G401 (cell line): Measurements from ENCODE around the gene NQO2. TPM values are rescaled to one million over a fixed set of nuclear protein-coding genes. Genes with fewer than 3 reads are reported as not detected.

ENCODE experiments used
- DNase-seq: peaks from one replicate; pipeline ENCODE4 v3.0.0-alpha.2; 2015; ENCODE audit warnings: low spot score
- in situ Hi-C: cut with HindIII; loops from 2 replicates; pipeline ENCODE4 v1.10.0; 2016; ENCODE audit warnings: low sequenced_read_pairs, mixed read lengths
- total RNA-seq: library from RNA; depleted of rRNA; stranded (reverse); fragments of >200 nt; shearing (Covaris generic); gene quantifications from 2 replicates; pipeline ENCODE4 v1.2.3, GENCODE V29; 2014; rRNA removed

The NQO2 gene, protein sequence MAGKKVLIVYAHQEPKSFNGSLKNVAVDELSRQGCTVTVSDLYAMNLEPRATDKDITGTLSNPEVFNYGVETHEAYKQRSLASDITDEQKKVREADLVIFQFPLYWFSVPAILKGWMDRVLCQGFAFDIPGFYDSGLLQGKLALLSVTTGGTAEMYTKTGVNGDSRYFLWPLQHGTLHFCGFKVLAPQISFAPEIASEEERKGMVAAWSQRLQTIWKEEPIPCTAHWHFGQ
- total RNA-seq = 159 and 203 TPM in 2 replicates

DNA sequence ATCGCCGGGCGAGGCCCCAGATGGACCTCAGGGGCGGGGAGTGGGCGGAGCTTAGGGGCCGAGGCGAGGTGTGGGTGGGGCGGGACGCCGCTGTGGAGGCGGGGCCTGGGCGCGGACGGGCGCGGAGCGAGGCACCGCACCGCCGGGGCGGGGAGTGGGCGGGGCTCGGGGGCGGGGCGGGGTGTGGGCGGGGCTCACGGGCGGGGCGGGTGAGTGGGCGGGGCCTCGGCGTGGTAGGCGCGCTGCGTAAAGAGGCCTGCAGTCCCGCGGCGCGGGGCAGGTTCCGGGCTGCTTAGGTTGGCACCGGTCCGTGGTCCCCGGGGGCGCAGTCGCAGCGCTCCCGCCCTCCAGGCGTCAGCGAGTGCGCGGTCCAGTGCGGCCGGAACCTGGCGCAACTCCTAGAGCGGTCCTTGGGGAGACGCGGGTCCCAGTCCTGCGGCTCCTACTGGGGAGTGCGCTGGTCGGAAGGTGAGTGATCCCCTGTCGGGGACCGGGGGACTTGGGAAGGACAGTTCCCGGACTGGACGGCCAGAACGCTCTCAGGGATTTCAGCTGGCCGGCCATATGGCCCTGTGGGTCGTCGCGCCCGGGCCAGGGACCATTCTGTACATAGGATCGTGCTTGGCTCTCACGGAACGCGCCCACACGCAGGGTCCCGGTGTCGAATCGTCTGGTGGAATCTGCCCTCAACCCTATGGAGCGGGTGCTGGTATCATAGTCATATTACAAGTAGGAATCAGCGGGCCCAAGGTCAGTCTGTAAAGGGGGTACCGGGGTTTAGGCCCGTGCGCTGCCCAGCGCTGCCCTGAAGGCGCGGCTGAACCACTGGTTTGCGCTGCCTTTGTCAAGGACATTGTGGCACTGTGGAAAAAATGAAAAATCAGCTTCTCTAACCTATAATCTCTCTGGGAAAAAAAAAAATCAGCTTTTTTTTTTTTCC, at the start of gene NQO2:
NQO2 (plus strand) TSS at position 277 of the 940 bp plus-strand sequence. CDS start 6,659 bp downstream, outside the sequence.
- peak; percentile 93 for DNase-seq
- in situ Hi-C loops = no loop called here

- in situ Hi-C loops = no loop called here
- DNase-seq = no peak
These were observed 49.0 kb upstream of the NQO2 start for GRCh38 chr6:2950713-2951112.

DNA sequence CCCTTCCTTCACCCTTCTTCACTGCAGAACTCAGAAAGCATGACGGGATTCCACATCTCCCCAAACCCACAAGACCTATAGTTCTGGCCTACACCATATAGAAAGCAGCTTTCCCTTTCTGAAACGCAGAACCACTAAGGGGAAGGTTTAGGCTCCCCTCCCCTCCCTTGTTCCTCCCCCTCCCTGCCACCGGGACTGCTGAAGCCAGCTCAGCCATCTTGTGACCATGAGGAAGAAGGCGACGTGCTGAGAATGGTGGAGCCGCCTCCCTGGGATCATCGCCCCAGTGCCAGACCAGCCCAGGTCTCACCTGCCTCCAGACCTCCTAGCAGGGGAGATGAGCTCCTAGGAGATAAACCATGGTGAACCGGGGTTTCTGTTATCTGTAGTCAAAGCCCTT, 48.0 kb upstream of the NQO2 start:
- in situ Hi-C loops = no loop called here
- DNase-seq = no peak

- DNase-seq = peak; percentile 78
- in situ Hi-C loops = no loop called here
These were observed 47.1 kb upstream of the NQO2 start for GRCh38 chr6:2952557-2953095.

- in situ Hi-C loops = no loop called here
- no peak for DNase-seq
These were observed 46.6 kb upstream of the NQO2 start for GRCh38 chr6:2953098-2953497.

GRCh38 chr6:2956930-2957685, 42.6 kb upstream of the NQO2 start:
- in situ Hi-C loops = no loop called here

DNA sequence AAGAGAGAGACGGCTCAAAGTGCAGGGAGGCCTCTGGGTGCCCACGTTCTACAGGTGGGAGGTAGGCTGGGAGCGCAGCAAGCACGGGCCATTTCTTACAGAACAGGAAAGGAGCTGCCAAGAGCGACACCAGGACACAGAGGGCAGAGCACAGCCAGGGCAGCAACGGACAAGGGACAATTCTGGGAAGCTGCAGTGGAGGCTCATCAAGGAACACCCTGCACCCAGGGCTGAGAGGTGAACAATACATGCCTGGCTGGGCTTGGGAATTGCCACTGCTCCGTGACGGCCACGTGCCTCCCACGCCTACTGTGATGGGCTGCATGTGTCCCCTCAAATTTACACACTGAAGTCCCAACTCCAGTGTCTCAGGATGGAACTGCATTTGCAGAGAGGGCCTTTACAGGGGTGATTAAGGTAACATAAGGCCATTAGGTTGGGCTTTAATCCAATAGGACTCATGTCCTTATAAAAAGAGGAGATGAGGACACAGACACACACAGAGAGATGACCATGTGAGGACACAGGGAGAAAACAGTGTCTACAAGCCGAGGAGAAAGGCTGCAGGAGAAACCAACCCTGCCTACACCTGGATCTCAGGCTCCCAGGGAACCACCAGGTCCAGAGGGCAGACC, 41.9 kb upstream of the NQO2 start:
- DNase-seq = no peak
- in situ Hi-C loops = no loop called here

More at GRCh38 chr6:2956930-2957685, 42.6 kb upstream of the NQO2 start:
- DNase-seq = no peak

DNA sequence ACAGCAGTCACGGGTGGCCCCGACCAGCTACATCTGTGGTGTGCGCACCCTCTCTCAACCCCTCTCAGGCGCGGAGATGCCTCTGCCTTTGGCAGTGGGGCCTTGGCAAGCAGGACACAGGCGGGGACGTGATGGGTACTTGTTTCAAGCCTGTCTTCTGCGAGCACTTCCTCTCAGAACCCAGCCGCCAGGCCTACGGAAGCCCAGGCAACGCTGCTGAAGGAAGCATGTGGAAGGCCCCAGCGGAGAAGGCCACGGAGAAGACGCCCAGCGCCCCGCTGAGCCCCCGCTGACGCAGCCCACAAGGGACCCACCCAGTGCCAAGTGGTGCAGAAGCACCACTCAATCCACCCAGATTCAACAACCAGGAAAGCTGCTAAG, 41.4 kb upstream of the NQO2 start:
- in situ Hi-C loops = no loop called here
- DNase-seq = no peak

DNA sequence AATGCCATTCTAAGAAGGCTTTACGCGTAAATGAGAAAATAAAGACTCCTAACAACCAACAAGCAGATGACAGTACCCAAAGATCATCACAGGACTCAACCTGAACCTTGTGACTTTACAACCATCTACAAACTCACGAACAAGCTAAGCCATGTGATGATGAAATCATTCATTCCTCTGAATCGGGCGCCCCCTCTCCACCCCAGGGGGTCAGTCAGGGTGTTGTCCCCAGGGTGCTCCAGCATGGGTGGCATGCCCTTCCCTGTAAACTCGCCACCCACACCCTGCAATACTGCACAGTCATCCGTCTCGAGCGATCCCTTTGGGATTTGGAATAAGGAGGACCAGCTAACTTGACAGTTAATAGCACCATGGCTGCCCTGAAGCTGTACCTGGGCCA, 40.9 kb upstream of the NQO2 start:
- in situ Hi-C loops = no loop called here
- no peak for DNase-seq

GRCh38 chr6:2959909-2960719, 39.6 kb upstream of the NQO2 start:
- no peak for DNase-seq
- in situ Hi-C loops = no loop called here

- DNase-seq = no peak
- in situ Hi-C loops = no loop called here
These were observed 38.8 kb upstream of the NQO2 start for GRCh38 chr6:2960935-2961334.

DNA sequence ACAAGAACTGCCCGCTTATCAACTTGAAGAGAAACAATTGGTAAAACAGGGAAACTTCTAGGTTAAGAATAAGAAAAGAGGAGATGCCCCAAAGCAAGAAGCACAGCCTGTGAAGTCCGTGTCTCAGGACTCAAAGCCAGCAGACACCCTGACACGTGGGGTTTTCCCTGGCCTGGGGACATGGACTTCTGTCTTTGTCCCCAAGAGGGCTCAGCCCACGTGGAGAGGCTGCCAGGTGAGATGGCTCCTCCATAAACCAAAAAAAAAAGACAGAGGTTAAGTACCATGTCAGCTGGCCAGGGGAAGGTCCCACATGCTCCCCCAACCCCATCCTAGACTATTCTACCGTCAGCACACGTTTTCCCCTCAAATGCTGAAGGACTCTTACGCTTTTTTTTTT, 38.2 kb upstream of the NQO2 start:
- in situ Hi-C loops = no loop called here
- no peak for DNase-seq

DNA sequence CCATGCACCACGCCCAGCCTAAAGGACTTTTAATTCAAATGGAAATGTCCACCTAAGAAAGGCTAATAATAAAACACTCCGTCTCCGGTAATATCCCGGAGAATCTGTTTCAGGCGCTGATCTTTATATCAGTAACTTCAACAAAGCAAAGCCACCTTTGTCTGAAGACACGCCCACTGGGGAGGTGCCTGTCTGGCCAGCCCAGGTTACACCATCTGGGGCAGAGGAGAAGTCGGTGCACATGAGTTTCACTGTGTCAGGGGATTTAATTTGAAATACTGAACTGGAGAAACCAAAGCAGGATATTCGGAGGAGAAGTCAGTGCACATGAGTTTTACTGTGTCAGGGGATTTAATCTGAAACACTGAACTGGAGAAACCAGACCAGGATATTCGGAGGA, 37.7 kb upstream of the NQO2 start:
- in situ Hi-C loops = no loop called here
- no peak for DNase-seq

- in situ Hi-C loops = no loop called here
- no peak for DNase-seq
These were observed 37.1 kb upstream of the NQO2 start for GRCh38 chr6:2962636-2963035.

GRCh38 chr6:2963756-2964155, 35.9 kb upstream of the NQO2 start:
- in situ Hi-C loops = no loop called here
- no peak for DNase-seq

DNA sequence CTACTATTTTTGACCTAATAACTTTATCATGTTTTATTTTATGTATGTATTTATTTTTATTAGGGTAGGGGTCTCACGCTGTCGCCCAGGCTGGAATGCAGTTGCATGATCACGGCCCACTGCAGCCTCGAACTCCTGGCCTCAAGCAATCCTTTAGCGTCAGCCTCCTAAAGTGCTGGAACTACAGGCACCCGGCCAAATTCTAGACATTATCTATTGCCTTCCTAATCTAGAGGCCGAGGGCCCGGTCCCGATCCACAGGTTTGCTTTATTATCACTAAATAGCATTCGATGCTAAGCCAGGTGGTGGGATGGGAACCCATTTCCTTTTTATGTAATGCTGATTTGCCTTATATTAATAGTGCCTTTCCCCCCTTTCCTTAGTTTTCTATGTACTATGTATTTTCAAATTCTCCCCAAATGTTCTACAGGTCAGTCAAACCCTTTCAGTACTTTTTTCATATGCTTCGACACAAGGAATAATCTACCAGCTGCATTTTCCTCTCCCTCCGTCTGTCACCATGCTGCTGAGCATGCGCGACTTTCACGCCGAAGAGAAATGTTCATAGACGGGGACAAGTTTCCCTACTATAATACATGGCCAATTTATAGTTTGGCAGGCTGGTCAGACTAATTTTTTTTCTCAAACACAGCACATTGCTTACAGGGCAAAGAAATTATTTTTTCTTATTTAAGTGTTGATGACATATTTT, 34.7 kb upstream of the NQO2 start:
- no peak for DNase-seq
- in situ Hi-C loops = no loop called here

- peak; percentile 58 for DNase-seq
- in situ Hi-C loops = no loop called here
These were observed 33.3 kb upstream of the NQO2 start for GRCh38 chr6:2966347-2966746.

DNA sequence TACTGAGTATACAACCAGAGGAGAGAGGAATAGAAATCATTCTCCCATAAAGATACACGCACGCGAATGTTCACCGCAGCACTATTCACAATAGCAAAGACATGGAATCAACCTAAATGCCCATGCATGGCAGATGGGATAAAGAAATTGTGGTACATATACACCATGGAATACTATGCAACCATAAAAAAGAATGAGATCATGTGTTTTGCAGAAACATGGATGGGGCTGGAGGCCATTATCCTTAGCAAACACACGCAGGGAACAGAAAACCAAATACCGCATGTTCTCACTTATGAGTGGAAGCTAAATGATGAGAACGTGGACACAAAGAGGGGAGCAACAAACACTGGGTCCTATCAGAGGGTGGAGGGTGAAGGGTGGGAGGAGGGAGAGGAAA, 31.8 kb upstream of the NQO2 start:
- in situ Hi-C loops = no loop called here
- DNase-seq = no peak
